Measurements from ENCODE around the gene CCDC91. TPM values are rescaled to one million over a fixed set of nuclear protein-coding genes. Genes with fewer than 3 reads are reported as not detected.

The CCDC91 gene
- total RNA-seq, 6 donors from 2014 or later, result 27.7 to 77.5 (median 30.2) TPM

GRCh38 chr12:28215021-28215420 lies 24.8 kb downstream of the CCDC91 start:
- Histone ChIP-seq H3K27ac (no peak overlapping the region), H3K4me3 (no peak overlapping the region), H3K36me3 (no peaks in the 10 kb centered on the region), H3K9me3 (no peaks in the 10 kb centered on the region), H3K4me1 (no peaks in the 10 kb centered on the region), H3K27me3 (no peaks in the 10 kb centered on the region)
- TF ChIP-seq POLR2AphosphoS5 (IDR thresholded peaks at IDR 0.05) (no peak), EP300 (IDR thresholded peaks at IDR 0.05) (no peak), POLR2A (IDR thresholded peaks at IDR 0.05) (no peak), CTCF (IDR thresholded peaks at IDR 0.05) (no peak)
- no peak for DNase-seq
- ATAC-seq (ENCODE audit: low FRiP score in 2 of 2), result no peak

DNA sequence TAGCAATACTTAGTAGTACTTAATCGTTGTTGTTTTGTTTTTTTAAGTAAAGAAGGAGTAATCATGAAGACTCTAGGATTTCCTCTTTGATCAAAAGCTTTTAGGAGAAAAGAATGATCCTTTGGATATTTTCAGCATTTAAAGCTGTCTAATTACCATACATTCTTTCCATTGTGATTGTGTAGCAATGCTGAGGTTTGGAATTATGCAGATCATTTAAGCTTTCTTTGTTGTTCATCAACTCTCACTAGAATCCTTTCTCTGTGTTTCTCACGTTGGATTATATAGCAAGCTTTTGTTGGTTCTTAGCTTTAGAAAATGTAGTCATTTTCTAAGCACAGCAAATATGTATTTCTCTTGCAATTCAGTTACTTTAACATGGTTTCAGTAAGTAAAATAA lies 25.8 kb downstream of the CCDC91 start:
- H3K4me1 ChIP-seq, result no peaks in the 10 kb centered on the region
- ATAC-seq (ENCODE audit: low FRiP score in 2 of 2) (no peak), DNase-seq (no peak)

GRCh38 chr12:28217805-28218204 lies 27.5 kb downstream of the CCDC91 start:
- 58 to 72% methylated on average over 2 of the region's 2 CpGs for whole genome bisulfite sequencing, 2 donors
- TF ChIP-seq CTCF (IDR thresholded peaks at IDR 0.05) (no peak), EP300 (IDR thresholded peaks at IDR 0.05) (no peak), POLR2A (IDR thresholded peaks at IDR 0.05) (no peak), POLR2AphosphoS5 (IDR thresholded peaks at IDR 0.05) (no peak)
- DNase-seq, result no peak
- Histone ChIP-seq H3K36me3 (no peaks in the 10 kb centered on the region), H3K9me3 (no peaks in the 10 kb centered on the region), H3K27me3 (no peaks in the 10 kb centered on the region), H3K27ac (no peak overlapping the region), H3K4me3 (no peak overlapping the region), H3K4me1 (no peaks in the 10 kb centered on the region)
- no peak for ATAC-seq (ENCODE audit: low FRiP score in 2 of 2)

More for the DNA sequence above, 25.8 kb downstream of the CCDC91 start:
- H3K27ac ChIP-seq, result no peak overlapping the region
- no peaks in the 10 kb centered on the region for H3K36me3 ChIP-seq
- no peaks in the 10 kb centered on the region for H3K9me3 ChIP-seq
- H3K27me3 ChIP-seq, result no peaks in the 10 kb centered on the region
- WGBS, 2 donors, result 83 to 90% methylated on average over 2 of the region's 2 CpGs
- H3K4me3 ChIP-seq, result no peak overlapping the region
- no peak for TF ChIP-seq POLR2AphosphoS5 (IDR thresholded peaks at IDR 0.05)
- no peak for TF ChIP-seq POLR2A (IDR thresholded peaks at IDR 0.05)
- no peak for TF ChIP-seq EP300 (IDR thresholded peaks at IDR 0.05)
- TF ChIP-seq CTCF (IDR thresholded peaks at IDR 0.05), result no peak

GRCh38 chr12:28218875-28219274 lies 28.6 kb downstream of the CCDC91 start:
- Histone ChIP-seq H3K9me3 (no peaks in the 10 kb centered on the region), H3K4me1 (no peaks in the 10 kb centered on the region), H3K27me3 (no peaks in the 10 kb centered on the region), H3K36me3 (no peaks in the 10 kb centered on the region), H3K27ac (no peak overlapping the region), H3K4me3 (no peak overlapping the region)
- no peak for TF ChIP-seq POLR2A (IDR thresholded peaks at IDR 0.05)
- no peak for TF ChIP-seq EP300 (IDR thresholded peaks at IDR 0.05)
- TF ChIP-seq POLR2AphosphoS5 (IDR thresholded peaks at IDR 0.05), result no peak
- TF ChIP-seq CTCF (IDR thresholded peaks at IDR 0.05), result no peak
- ATAC-seq (ENCODE audit: low FRiP score in 2 of 2), result no peak
- WGBS, 2 donors, result 50 to 96% methylated on average over 1 of the region's 1 CpG
- no peak for DNase-seq

DNA sequence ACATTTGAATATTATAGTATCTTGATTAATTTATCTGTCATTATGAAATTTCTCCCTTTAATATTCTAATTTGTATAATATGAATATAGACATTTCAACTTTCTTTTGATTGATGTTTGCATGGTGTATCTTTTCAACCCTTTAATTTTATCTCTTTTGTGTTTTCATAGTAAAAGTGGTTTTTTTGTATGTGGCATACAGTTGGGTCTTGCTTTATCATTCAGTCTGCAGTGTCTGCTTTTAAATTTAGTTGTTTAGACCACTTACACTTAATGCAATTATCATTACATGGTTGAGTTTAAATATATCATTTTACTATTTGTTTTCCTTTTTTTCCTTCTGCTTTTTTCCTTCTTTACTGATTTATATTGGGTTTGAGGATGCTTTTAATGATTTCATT lies 29.6 kb downstream of the CCDC91 start:
- Histone ChIP-seq H3K9me3 (no peaks in the 10 kb centered on the region), H3K27me3 (no peaks in the 10 kb centered on the region), H3K27ac (no peak overlapping the region), H3K36me3 (no peaks in the 10 kb centered on the region), H3K4me3 (no peak overlapping the region), H3K4me1 (no peaks in the 10 kb centered on the region)
- DNase-seq (no peak), ATAC-seq (ENCODE audit: low FRiP score in 2 of 2) (no peak)
- TF ChIP-seq POLR2AphosphoS5 (IDR thresholded peaks at IDR 0.05), result no peak
- TF ChIP-seq POLR2A (IDR thresholded peaks at IDR 0.05), result no peak
- no peak for TF ChIP-seq EP300 (IDR thresholded peaks at IDR 0.05)
- TF ChIP-seq CTCF (IDR thresholded peaks at IDR 0.05), result no peak
